GM19328 (cell line): ENCODE data around the gene SMARCA5.
"Not testable (repeated sequence)": the region's sequence is repeated elsewhere in the genome, so short reads cannot be mapped to it uniquely, and the experiment has no call there.

Experiments
- ATAC-seq: cut with Tn5 transposase; IDR thresholded peaks from one replicate; pipeline ENCODE4 v1.9.1; 2021; ENCODE audit warnings: mild to moderate bottlenecking, moderate library complexity; ENCODE audit not compliant: unreplicated experiment

The SMARCA5 gene, protein sequence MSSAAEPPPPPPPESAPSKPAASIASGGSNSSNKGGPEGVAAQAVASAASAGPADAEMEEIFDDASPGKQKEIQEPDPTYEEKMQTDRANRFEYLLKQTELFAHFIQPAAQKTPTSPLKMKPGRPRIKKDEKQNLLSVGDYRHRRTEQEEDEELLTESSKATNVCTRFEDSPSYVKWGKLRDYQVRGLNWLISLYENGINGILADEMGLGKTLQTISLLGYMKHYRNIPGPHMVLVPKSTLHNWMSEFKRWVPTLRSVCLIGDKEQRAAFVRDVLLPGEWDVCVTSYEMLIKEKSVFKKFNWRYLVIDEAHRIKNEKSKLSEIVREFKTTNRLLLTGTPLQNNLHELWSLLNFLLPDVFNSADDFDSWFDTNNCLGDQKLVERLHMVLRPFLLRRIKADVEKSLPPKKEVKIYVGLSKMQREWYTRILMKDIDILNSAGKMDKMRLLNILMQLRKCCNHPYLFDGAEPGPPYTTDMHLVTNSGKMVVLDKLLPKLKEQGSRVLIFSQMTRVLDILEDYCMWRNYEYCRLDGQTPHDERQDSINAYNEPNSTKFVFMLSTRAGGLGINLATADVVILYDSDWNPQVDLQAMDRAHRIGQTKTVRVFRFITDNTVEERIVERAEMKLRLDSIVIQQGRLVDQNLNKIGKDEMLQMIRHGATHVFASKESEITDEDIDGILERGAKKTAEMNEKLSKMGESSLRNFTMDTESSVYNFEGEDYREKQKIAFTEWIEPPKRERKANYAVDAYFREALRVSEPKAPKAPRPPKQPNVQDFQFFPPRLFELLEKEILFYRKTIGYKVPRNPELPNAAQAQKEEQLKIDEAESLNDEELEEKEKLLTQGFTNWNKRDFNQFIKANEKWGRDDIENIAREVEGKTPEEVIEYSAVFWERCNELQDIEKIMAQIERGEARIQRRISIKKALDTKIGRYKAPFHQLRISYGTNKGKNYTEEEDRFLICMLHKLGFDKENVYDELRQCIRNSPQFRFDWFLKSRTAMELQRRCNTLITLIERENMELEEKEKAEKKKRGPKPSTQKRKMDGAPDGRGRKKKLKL

DNA sequence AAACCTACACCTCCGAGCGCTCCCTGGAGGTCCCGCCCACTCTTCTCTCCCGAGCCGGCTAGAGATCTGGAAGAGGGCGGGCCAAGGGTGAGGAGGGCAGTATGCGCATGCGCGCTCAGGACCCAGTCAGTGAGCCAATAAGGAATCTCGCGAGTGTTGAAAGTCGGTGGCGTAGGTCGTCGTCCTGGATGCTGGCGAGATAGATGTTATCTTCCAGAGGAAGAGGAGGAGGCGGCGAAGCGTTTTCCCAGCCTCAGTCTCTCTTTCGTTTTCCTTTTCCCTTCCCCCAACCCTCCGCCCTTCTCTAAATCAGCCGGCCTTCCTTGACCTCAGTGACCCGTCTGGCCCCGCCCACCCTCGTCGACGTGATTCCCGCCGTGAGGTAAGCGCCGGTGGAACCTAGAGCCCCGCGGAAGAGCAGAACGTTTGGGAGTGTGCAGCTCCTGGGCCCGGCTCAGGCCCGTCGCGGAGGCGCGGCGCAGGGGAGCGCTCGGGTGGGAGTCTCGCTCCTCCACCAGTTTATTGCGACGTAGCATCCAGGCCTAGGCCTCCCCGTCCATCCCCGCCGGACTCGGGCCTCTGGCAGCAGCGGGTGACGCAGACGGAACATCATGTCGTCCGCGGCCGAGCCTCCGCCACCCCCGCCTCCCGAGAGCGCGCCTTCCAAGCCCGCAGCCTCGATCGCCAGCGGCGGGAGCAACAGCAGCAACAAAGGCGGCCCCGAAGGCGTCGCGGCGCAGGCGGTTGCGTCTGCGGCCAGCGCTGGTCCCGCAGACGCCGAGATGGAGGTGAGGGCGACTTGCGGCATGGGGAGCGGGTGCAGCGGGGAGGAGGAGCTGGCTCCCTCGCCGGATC is at the start of gene SMARCA5:
TSS of gene SMARCA5 (plus strand) at position 389 of the 855 bp plus-strand sequence. CDS start at position 612, 223 bp downstream.
- peak; percentile 83 for ATAC-seq

DNA sequence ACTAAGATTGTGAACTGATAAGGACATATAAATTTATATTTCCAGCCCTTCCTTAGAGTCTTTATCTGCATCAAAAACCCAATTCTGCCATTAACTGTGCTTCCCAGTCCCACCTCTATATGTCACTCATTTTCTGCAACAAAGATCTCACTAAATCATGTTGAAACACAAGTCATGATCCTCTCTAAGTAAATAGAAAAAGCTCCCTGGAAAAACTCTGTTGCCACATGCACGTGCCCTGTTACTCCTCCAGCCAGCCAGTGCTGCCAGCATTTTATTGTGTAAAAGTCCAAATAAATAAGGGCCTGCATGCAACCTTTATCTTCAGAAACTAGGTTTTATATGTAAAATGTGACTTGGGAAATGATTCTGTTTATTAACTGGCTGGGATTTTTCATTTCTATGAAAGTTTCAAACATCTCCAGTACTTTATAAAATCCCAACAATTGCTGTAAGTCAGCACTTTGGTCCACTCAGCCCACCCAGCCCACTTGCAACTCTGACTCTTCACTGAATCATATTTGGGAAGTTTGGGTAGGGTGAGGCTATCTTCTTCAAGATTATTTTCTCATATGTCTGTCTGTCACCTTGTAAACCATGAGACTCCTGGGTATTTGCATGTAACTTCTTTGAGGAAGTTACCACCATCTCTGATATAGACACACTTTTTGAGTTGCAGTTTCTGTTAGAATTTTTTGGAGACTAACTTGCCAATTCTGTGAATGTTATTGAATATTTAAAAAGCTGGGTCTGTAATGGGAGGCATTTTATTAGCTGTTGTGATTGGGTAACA is 40.0 kb upstream of the SMARCA5 start:
- ATAC-seq, result peak; percentile 90

DNA sequence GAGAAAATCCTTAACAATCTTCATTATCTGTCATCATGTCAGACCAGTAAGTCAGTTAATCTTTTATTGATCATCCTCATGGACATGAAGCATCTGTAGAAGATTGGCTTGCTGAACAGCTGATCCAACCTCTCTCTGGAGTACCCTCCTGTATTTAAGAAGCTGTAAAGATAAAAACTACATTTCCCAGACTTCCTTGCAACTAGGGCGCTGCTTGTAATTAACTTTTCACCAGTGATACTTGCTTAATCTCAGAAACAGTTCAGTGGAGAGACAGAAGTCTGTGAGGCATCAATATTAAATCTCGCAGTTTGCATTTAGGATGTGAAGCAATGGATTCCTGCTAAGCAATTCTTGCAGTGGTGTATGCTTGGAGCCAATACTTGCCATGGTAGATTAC is 36.0 kb upstream of the SMARCA5 start:
- no peak for ATAC-seq

DNA sequence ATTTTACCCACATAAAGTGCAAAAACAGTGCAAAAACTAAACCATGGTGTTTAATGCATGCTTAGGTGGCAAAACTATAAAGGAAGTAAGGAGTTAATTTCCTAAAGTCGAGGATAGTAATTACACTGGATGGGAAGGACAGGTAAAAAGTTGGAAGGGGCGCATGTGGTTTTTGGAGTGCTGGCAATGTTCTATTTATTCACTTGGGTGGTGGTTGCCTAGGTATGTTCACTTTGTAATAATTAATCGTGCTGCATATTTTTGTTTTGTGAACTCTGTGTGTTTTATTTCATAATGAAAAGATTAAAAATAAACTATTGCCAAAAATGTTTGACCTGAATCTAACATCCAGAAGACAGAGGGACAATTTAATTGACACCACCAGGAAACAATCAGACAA is 32.1 kb upstream of the SMARCA5 start:
- no peak for ATAC-seq

DNA sequence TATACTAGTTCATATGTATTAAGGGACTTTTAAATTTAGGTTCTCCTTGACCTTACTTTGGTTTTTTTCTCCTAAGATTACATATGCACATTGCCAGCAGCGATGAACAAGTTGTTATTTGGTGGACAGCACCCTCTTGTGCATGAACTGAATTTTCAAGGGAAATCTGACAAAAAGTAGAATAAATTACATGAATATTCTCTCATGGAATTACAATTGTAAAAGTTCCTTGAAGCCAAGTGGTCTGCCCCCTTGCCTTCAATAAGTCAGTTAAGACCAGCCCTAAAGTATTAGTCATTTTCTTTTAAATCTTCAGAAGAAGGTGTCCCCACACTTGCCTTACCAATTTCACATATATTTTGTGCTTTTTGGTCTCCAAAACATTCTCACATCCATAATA is 30.7 kb upstream of the SMARCA5 start:
- ATAC-seq, result no peak

DNA sequence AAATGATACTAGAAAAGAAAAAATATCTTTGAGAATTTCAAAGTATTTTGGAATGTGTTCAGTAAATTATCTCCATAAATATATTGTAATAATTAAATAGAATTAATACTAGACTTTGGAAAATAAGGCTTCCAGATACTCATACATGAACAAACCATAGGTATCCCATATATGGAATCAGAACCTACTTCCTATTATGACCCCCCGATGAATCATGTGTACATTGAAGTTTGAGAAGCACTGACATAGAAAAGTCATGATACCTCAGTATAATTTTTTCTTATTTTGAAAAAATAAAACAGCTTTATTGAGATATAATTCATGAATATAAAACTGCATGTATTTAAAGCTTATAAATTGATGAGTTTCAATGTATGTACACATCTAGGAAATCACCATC is 27.2 kb upstream of the SMARCA5 start:
- no peak for ATAC-seq

DNA sequence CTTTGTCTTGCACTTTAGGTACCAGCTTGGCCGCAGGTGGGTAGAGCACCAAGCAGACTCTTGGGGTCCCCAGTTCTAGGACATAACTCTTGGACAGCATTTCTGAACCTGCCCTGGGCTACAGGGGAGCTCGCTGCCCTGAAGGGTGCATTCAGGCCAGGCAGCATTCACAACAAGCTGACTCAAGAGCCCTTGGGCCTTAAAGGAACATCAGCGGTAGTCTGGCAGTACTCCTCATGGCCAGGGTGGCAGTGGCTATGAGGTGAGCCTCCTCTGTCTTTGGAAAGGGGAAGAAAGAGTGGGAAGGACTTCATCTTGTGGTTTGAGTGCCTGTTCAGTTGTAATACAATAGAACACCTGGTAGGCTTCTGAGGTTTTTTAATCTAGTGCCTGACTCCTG is 24.8 kb upstream of the SMARCA5 start:
- ATAC-seq, result no peak

DNA sequence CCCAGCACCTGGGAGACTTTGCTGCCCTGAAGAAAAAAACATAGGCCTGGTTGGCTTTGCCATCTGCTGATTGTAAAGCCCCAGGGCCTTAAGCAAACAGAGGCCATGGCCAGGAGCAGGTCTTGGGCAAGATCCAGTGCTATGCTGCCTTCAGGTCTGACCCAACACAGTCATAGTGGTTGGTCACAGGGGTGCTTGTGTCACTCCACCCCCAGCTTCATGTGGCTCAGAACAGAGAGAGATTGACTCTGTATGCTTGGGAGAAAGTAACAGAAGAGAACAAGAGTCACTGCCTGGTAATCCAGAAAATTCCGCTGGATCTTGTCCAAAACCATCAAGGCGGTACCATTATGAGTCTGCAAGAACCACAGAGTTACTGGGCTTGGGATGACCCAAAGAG is 24.4 kb upstream of the SMARCA5 start:
- ATAC-seq, result no peak

DNA sequence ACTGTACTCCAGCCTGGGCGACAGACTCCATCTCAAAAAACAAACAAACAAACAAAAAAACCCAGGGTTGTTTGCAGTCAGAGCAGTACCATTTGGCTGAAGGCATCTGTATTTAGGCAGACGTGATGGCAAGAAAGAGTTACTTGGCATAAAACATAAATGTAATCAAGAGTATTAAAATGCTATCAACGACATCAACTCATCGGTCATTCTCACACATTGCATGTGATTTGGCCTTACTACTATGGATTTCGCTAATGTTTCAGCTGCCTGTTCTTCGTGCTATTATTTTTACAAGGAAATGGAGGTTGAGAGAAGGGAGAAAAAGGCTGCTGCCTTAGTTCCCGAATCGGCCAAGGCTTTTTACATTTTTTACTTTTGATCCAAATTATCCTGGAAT is 15.5 kb upstream of the SMARCA5 start:
- no peak for ATAC-seq

DNA sequence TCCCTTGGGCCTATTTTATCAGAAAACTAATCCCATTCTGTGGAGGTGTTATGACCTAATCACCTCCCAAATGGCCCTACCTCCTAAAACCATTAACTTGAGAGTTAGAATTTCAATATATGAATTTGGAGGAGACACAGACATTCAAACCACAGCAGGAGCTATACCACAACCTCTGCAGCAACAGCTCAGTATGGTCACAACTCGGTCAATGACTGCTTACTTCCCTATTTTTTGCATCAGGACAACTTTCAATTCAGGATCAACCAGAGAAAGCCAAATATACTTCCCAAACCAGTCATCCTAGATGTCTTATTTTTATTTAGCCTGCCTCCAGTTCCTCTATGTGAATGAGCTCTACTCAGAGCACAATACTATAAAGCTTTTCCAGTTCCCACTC is 11.3 kb upstream of the SMARCA5 start:
- ATAC-seq, result no peak

DNA sequence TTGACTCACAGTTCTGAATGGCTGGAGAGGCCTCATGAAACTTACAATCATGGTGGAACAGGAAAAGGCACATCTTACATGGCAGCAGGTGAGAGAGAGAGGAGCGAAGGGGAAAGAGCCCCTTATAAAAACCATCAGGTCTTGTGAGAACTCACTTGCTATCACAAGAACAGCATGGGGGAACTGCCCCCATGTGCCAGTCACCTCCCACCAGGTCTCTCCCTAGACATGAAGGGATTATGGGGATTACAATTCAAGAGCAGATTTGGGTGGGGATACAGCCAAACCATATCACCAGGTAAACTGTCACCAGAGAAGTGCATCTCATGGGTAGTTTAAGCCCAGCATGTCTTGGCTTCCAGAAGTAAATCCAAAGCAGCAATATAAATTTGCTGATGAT is 7.5 kb upstream of the SMARCA5 start:
- no peak for ATAC-seq

DNA sequence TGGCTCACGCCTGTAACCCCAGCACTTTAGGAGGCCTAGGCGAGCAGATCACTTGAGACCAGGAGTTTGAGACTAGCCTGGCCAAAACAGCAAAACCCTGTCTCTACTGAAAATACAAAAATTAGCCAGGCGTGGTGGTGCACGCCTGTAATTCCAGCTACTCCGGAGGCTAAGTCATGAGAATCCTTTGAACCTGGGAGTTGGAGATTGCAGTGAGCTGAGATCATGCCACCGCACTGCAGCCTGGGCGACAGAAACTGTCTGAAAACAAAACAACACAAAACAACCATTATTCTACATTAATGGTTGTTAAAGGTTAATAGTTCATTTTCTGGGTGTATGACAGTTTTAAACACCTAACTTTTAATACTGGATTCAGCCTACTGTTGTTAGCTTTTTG is 1.6 kb upstream of the SMARCA5 start:
- ATAC-seq, result no peak

DNA sequence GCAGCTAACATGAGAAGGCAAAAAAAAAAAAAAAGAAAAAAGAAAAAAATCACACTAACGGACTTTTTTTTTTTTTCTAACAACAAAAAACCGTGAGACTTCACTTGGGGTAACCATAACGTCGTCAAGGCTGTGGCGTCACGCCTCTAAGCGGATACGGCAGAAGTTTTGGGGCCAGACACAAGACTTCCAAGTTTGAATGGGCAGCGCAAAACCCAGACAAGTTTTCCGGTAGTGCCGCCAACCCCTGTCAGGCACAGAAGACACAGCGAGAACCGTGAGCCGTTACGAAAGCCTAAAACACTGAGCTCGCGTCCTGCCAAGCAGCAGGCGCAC is 556 bp upstream of the SMARCA5 start:
- ATAC-seq, result peak; percentile 39

DNA sequence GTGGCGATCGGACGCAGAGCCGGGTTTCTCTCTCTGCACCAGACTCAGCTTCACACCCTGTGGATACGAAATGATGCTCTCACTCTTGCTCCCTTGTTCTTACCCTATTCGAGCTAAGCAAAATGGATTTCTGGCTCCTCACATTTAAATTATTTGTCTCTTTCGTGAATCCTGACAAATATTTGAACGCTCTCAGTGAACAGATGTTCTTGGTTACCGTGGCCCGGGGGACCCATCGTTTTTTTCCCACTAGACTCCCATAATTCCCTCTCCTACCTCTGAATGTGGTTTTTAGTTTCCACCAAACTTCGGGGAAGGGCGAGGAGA is 630 bp downstream of the SMARCA5 start:
- ATAC-seq, result no peak

DNA sequence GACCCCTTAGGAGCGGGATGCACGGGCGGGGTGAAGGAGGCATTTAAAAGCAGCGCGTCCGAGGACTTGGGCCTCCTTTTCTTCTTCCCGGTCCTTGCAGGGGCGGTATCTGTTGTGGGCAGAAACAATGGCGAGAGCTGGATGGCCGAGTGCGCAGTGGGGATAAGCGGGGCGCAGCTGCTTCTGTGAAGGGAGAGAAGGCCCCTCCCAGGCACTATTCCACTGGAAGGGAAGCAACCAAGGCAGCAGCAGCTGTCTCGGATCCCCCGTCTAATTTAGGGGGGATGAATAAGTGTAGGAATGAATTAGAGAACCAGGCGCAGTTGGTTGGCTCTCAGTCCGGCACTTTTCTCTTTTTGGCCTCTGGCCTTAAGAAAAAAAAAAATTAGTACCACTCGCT is 995 bp downstream of the SMARCA5 start:
- ATAC-seq, result no peak

DNA sequence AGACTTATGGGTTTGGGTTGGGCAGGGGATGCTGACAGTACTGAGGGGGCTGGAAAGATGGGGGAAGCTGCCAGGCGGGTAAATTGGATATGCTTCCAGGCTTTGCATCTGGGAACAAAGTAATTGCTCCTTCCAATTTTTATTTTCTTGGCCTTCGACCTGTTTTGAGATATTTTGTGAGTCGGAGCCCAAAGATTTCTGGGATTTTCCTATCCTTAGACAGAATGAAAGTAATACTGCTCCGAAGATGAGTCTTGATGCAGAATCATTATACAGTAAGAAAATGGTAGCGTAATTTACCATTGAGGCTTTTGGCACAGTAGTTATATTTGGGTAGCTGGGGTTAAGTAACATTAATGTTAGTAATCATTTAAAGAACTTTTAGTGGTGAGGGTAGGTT is 1.4 kb downstream of the SMARCA5 start:
- no peak for ATAC-seq

DNA sequence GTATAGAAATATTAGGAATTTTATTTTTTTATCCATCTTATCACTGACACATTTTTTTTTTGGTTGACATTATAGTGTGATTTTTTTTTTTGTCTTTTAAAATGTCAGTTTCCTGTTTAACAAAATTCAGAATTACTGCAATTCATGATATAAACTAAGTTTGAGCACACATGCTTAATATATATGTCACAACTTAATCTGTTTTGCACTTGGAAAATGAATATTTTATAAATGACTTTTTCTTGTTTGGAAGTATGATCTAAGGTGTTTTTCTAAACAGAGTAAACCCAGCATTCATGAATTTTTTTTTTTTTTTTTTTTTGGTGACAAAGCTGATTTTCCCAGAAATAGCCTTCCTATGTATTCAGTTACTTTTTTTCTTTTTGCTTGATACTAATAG is 2.4 kb downstream of the SMARCA5 start:
- no peak for ATAC-seq

DNA sequence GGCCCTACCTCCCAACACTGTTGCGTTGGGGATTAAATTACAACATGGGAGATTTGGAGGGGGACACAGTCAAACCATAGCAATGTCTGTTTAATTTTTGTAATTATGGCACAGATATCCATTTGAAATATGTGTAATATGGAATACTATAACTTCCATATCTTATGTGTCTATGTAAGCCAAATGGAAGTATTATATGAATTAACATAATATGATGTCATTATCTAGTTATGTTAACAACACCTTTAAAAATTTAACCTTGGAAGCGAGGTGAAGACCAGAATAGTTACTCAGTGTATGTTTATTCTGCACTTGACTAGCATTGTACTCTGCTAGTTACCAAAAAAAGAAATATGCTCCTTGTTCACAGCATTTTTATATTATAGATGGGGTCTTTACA is 4.3 kb downstream of the SMARCA5 start:
- no peak for ATAC-seq

DNA sequence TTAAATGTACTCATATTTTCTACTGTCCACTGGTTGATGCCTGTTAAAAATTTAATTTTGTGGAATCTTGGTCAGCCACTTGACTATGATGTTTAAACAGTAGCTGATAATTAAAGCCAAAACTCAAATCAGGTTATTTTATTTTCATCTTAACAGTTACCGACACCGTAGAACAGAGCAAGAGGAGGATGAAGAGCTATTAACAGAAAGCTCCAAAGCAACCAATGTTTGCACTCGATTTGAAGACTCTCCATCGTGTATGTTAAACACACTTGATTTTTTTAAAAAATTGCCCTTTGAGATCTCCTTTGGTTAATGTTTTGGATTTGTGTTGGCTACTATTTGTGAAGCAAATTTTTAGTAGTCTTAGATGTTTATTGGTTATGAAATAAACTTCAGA is 10.7 kb downstream of the SMARCA5 start:
- ATAC-seq, result no peak

DNA sequence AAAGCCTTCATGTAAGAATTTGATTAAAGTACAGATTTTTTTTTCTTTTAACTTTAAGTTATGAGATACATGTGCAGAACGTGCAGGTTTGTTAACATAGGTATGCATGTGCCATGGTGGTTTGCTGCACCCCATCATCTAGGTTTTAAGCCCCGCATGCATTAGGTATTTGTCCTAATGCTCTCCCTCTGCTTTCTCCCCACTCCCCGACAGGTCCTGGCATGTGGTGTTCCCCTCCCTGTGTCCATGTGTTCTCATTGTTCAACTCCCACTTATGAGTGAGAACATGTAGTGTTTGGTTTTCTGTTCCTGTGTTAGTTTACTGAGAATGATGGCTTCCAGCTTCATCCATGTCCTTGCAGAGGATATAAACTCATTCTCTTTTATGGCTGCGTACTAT is 14.5 kb downstream of the SMARCA5 start:
- ATAC-seq, result not testable (repeated sequence)
